Measurements from ENCODE around the gene KIZ. TPM values are rescaled to one million over a fixed set of nuclear protein-coding genes. Genes with fewer than 3 reads are reported as not detected.

Gene KIZ
- total RNA-seq, 1 donor from 2014 or later: 25.9 TPM

DNA sequence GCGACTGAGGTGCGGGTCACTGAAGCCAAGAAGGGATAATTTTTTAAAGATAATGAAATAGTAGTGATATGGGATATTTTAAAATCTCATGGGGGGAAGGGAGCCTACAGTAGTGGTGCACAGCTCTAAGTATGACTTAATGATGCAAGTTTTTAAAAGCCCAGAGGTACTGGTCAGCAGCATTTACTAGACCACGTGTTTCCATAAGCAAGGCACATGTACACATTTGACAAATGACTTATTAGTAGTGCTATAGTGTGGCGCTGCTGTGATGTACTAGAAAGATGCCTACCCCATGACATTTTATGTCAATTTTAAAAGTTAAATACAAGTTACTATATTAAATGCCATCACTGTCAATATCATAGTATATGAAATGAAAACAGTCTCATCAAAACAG is 12.2 kb upstream of the KIZ start:
- no peaks in the 10 kb centered on the region for H3K36me3 Mint-ChIP-seq (ENCODE audit: insufficient read depth)
- H3K4me3 Mint-ChIP-seq (ENCODE audit: low read depth): no peak overlapping the region
- TF ChIP-seq, protein P1, sequence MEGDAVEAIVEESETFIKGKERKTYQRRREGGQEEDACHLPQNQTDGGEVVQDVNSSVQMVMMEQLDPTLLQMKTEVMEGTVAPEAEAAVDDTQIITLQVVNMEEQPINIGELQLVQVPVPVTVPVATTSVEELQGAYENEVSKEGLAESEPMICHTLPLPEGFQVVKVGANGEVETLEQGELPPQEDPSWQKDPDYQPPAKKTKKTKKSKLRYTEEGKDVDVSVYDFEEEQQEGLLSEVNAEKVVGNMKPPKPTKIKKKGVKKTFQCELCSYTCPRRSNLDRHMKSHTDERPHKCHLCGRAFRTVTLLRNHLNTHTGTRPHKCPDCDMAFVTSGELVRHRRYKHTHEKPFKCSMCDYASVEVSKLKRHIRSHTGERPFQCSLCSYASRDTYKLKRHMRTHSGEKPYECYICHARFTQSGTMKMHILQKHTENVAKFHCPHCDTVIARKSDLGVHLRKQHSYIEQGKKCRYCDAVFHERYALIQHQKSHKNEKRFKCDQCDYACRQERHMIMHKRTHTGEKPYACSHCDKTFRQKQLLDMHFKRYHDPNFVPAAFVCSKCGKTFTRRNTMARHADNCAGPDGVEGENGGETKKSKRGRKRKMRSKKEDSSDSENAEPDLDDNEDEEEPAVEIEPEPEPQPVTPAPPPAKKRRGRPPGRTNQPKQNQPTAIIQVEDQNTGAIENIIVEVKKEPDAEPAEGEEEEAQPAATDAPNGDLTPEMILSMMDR (IDR thresholded peaks at IDR 0.05; ENCODE audit: unreplicated experiment): no peak
- no peaks in the 10 kb centered on the region for H3K9me3 Mint-ChIP-seq (ENCODE audit: low read depth)
- DNase-seq (ENCODE audit: low spot score, unreplicated experiment): no peak
- no peak overlapping the region for H3K27ac Mint-ChIP-seq
- H3K27me3 Mint-ChIP-seq: peaks cover 59% of the 10 kb centered on the region
- no peaks in the 10 kb centered on the region for H3K4me1 Mint-ChIP-seq (ENCODE audit: low read depth)

DNA sequence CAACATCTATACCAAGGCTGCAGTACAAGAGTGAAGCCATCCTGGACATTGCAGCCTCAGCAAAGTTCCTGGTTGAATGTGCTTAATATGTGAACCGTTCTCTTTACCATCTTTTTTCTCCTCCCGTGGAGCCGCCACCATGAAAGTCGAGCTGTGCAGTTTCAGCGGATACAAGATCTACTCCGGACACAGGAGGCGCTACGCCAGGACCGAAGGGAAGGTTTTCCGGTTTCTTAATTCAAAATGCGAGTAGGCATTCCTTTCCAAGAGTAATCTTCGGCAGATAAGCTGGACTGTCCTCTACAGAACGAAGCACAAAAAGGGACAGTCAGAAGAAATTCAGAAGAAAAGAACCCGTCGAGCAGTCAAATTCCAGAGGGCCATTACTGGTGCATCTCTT is 11.3 kb upstream of the KIZ start:
- Mint-ChIP-seq H3K27me3 (peaks cover 57% of the 10 kb centered on the region), H3K27ac (no peak overlapping the region), H3K4me1 (ENCODE audit: low read depth) (no peaks in the 10 kb centered on the region), H3K4me3 (ENCODE audit: low read depth) (no peak overlapping the region), H3K9me3 (ENCODE audit: low read depth) (no peaks in the 10 kb centered on the region), H3K36me3 (ENCODE audit: insufficient read depth) (no peaks in the 10 kb centered on the region)
- DNase-seq (ENCODE audit: low spot score, unreplicated experiment): no peak
- TF ChIP-seq, protein P1 (IDR thresholded peaks at IDR 0.05; ENCODE audit: unreplicated experiment): no peak

DNA sequence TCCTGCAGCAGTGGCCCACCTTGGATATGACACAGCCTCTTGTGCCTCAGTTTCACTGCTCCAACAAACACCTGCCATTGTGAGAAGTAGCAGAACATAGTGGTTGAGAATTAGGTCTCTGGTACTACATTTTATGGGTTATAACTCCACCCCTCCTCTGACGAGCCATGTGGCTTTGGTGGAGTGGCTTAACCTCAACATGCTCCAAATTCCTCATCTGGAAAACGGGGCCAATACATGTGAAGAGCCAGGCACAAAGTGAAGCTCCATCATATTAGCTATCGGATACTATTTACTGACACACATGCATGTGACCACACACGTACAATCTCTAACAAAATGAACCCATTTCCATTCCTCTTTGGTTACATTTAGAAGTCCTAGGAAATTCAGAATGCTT is 8.4 kb upstream of the KIZ start:
- Mint-ChIP-seq H3K4me1 (ENCODE audit: low read depth) (no peaks in the 10 kb centered on the region), H3K27ac (no peak overlapping the region), H3K36me3 (ENCODE audit: insufficient read depth) (no peaks in the 10 kb centered on the region), H3K9me3 (ENCODE audit: low read depth) (peaks cover 4% of the 10 kb centered on the region), H3K27me3 (peaks cover 33% of the 10 kb centered on the region), H3K4me3 (ENCODE audit: low read depth) (no peak overlapping the region)
- no peak for DNase-seq (ENCODE audit: low spot score, unreplicated experiment)
- TF ChIP-seq, protein P1 (IDR thresholded peaks at IDR 0.05; ENCODE audit: unreplicated experiment): no peak

DNA sequence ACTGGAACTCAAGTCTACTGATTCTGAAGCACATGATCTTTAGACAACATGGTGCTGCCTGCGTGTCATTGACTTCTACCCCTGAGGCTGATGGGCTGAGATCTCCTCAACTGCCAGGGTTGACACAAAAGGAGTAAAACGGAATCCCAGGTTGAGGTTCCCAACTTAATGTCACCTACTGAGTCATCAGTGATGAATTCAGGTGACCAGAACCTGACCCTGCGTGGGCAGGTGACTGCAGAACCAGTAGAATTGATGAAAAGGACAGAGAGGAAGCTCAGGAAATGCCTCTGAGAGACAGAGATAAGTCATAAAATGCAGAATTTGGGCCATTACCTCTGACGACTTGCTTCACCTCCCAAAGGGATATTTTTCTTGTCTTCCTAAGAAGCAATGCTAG is 7.7 kb upstream of the KIZ start:
- no peak overlapping the region for H3K27ac Mint-ChIP-seq
- no peaks in the 10 kb centered on the region for H3K4me1 Mint-ChIP-seq (ENCODE audit: low read depth)
- no peaks in the 10 kb centered on the region for H3K36me3 Mint-ChIP-seq (ENCODE audit: insufficient read depth)
- TF ChIP-seq, protein P1 (IDR thresholded peaks at IDR 0.05; ENCODE audit: unreplicated experiment): no peak
- H3K27me3 Mint-ChIP-seq: peaks cover 33% of the 10 kb centered on the region
- peaks cover 4% of the 10 kb centered on the region for H3K9me3 Mint-ChIP-seq (ENCODE audit: low read depth)
- H3K4me3 Mint-ChIP-seq (ENCODE audit: low read depth): no peak overlapping the region
- no peak for DNase-seq (ENCODE audit: low spot score, unreplicated experiment)

DNA sequence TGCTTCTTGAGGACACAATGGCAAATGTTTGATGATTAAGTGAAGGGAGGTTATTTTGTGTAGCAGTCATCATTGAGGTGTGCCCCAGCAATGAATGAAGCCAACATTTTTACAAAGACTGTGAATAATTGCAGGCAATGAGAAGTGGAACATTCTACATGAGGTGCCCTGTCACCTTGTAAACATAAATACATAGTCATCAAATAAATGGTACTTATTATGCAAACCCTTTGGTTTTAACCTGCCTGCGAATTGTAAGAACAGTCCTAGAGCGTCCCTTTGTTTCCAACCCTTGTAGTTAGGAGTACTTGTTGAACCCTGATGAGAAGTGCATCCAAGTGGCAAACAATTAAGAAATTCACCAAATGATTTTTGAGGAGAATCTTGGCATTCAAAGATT is 7.1 kb upstream of the KIZ start:
- Mint-ChIP-seq H3K4me1 (ENCODE audit: low read depth) (no peaks in the 10 kb centered on the region), H3K36me3 (ENCODE audit: insufficient read depth) (no peaks in the 10 kb centered on the region), H3K9me3 (ENCODE audit: low read depth) (peaks cover 4% of the 10 kb centered on the region), H3K4me3 (ENCODE audit: low read depth) (no peak overlapping the region), H3K27me3 (peaks cover 30% of the 10 kb centered on the region), H3K27ac (no peak overlapping the region)
- no peak for DNase-seq (ENCODE audit: low spot score, unreplicated experiment)
- TF ChIP-seq, protein P1 (IDR thresholded peaks at IDR 0.05; ENCODE audit: unreplicated experiment): no peak
